ENCODE results near the gene PLD2.

PLD2 gene

DNA sequence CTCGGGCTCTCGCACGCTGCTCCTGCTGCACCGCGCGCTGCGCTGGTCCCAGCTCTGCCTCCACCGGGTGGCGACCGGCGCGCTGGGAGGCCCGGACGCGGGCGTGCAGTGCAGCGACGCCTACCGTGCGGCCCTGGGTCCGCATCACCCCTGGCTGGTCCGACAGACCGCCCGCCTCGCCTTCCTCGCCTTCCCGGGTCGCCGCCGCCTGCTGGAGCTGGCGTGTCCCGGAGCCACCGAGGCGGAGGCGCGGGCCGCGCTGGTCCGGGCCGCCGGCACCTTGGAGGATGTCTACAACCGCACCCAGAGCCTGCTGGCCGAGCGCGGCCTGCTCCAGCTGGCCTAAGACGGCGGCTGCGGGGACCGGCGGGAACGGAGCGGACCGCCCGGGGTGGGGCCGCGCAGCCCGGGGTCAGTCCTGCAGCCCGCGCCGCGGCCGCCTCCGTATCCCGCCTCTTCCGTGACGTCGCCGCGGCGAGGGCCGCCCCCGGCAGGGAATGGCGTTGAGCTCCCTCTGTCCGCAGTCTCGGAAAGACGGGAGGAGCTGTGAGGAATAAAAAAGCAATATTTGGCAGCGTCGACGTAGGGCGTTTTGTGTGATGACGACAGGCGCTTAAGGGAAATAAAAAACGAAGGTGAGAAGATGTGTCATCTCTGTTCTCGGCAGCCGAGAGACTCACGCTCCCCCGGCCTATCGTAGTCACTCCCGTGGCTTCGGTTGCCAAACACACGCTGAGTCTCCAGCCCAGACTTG, 16.8 kb upstream of the PLD2 start (continued):
- TF ChIP-seq BCL11B (tag by site-specific recombination; IDR thresholded peaks at IDR 0.05; ENCODE audit: low read depth) (no peak), ZNF580 (tag by site-specific recombination; IDR thresholded peaks at IDR 0.05) (no peak), ZSCAN30 (tag by site-specific recombination; IDR thresholded peaks at IDR 0.05) (peak; percentile 93), ZNF529 (tag by site-specific recombination; IDR thresholded peaks at IDR 0.05; ENCODE audit: insufficient replicate concordance) (no peak), KLF7 (tag by site-specific recombination; IDR thresholded peaks at IDR 0.05; ENCODE audit: borderline replicate concordance) (no peak), ZNF571 (tag by site-specific recombination; IDR thresholded peaks at IDR 0.05) (no peak), ZNF24 (tag by site-specific recombination; IDR thresholded peaks at IDR 0.05) (no peak), ZBTB20 (tag by site-specific recombination; IDR thresholded peaks at IDR 0.05) (peak; percentile 83), ZNF660 (tag by site-specific recombination; IDR thresholded peaks at IDR 0.05) (peak; percentile 93), BCL6B (tag by site-specific recombination; IDR thresholded peaks at IDR 0.05) (no peak), ZNF114 (tag by site-specific recombination; IDR thresholded peaks at IDR 0.05) (no peak), ZNF132 (tag by site-specific recombination; IDR thresholded peaks at IDR 0.05; ENCODE audit: borderline replicate concordance) (no peak), MEIS1 (CRISPR knock-in tag; IDR thresholded peaks at IDR 0.05; ENCODE audit: borderline replicate concordance) (no peak; the same call in 1 of the 2 replicates), ZSCAN23 (tag by site-specific recombination; IDR thresholded peaks at IDR 0.05) (no peak), ZBTB8A (tag by site-specific recombination; IDR thresholded peaks at IDR 0.05) (peak; percentile 88), ZNF623 (tag by site-specific recombination; IDR thresholded peaks at IDR 0.05) (no peak), ZBTB48 (tag by site-specific recombination; IDR thresholded peaks at IDR 0.05) (no peak), PATZ1 (tag by site-specific recombination; IDR thresholded peaks at IDR 0.05) (peak; percentile 45; the same call in 1 of the 2 replicates), KLF17 (tag by site-specific recombination; IDR thresholded peaks at IDR 0.05) (no peak; the same call in 1 of the 2 replicates), PRDM1 (tag by site-specific recombination; IDR thresholded peaks at IDR 0.05) (peak; percentile 50; the same call in 1 of the 2 replicates), ZNF544 (tag by site-specific recombination; IDR thresholded peaks at IDR 0.05) (no peak), ZNF426 (tag by site-specific recombination; IDR thresholded peaks at IDR 0.05) (no peak)
- TF ChIP-seq, protein P1, sequence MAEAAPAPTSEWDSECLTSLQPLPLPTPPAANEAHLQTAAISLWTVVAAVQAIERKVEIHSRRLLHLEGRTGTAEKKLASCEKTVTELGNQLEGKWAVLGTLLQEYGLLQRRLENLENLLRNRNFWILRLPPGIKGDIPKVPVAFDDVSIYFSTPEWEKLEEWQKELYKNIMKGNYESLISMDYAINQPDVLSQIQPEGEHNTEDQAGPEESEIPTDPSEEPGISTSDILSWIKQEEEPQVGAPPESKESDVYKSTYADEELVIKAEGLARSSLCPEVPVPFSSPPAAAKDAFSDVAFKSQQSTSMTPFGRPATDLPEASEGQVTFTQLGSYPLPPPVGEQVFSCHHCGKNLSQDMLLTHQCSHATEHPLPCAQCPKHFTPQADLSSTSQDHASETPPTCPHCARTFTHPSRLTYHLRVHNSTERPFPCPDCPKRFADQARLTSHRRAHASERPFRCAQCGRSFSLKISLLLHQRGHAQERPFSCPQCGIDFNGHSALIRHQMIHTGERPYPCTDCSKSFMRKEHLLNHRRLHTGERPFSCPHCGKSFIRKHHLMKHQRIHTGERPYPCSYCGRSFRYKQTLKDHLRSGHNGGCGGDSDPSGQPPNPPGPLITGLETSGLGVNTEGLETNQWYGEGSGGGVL (tag by site-specific recombination; IDR thresholded peaks at IDR 0.05) = no peak
- TF ChIP-seq, protein P2, sequence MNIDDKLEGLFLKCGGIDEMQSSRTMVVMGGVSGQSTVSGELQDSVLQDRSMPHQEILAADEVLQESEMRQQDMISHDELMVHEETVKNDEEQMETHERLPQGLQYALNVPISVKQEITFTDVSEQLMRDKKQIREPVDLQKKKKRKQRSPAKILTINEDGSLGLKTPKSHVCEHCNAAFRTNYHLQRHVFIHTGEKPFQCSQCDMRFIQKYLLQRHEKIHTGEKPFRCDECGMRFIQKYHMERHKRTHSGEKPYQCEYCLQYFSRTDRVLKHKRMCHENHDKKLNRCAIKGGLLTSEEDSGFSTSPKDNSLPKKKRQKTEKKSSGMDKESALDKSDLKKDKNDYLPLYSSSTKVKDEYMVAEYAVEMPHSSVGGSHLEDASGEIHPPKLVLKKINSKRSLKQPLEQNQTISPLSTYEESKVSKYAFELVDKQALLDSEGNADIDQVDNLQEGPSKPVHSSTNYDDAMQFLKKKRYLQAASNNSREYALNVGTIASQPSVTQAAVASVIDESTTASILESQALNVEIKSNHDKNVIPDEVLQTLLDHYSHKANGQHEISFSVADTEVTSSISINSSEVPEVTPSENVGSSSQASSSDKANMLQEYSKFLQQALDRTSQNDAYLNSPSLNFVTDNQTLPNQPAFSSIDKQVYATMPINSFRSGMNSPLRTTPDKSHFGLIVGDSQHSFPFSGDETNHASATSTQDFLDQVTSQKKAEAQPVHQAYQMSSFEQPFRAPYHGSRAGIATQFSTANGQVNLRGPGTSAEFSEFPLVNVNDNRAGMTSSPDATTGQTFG (tag by site-specific recombination; IDR thresholded peaks at IDR 0.05; ENCODE audit: borderline replicate concordance) = 0 out of 2 replicates have a peak, but pooled peaks have one; percentile 47

Data from HEK293 (cell line).